Measurements from ENCODE around the gene GAB1.

- no peak for TF ChIP-seq CTCF (IDR thresholded peaks at IDR 0.05)
- no peak for TF ChIP-seq POLR2A (IDR thresholded peaks at IDR 0.05)
- no peak for TF ChIP-seq POLR2AphosphoS5 (IDR thresholded peaks at IDR 0.05)
- TF ChIP-seq EP300 (IDR thresholded peaks at IDR 0.05), result no peak
These were observed 149.6 kb downstream of the GAB1 start for GRCh38 chr4:143486314-143486713.
